Activated naive CD4-positive, alpha-beta T cell treated with anti-CD3 and anti-CD28 coated beads for 36 hours (primary cell): ENCODE measurements around the gene IPCEF1. TPM values are rescaled to one million over a fixed set of nuclear protein-coding genes. Genes with fewer than 3 reads are reported as not detected.

Experiments used
- CTCF ChIA-PET: fragments of 350-600 bp; sonication (Branson Sonifier 250); formaldehyde crosslinking; loops from one replicate; lab custom pipeline; 2021; ENCODE audit warnings: antibody characterized with exemption; lab: Charles Lee
- DNase-seq: peaks from one replicate; pipeline ENCODE4 v3.0.0-alpha.2; 2020
- H3K27ac Mint-ChIP-seq: one replicate; pipeline ENCODE4 v1.8.0; 2021; ENCODE audit warnings: mild to moderate bottlenecking, mixed read lengths
- H3K27me3 Mint-ChIP-seq: one replicate; pipeline ENCODE4 v1.8.0; 2021; ENCODE audit warnings: low read depth, mixed read lengths
- H3K36me3 Mint-ChIP-seq: one replicate; pipeline ENCODE4 v1.8.0; 2021; ENCODE audit warnings: low read depth, mixed read lengths
- H3K4me1 Mint-ChIP-seq: one replicate; pipeline ENCODE4 v1.8.0; 2021; ENCODE audit warnings: low read depth, mixed read lengths
- H3K4me3 Mint-ChIP-seq: one replicate; pipeline ENCODE4 v1.8.0; 2021; ENCODE audit warnings: mild to moderate bottlenecking, moderate library complexity, mixed read lengths
- H3K9me3 Mint-ChIP-seq: one replicate; pipeline ENCODE4 v1.8.0; 2021; ENCODE audit warnings: mixed read lengths
- intact Hi-C: fragments of 100-400 bp; cut with micrococcal nuclease; formaldehyde crosslinking; loops from one replicate; pipeline ENCODE4 v1.15.1; 2023
- total RNA-seq, 2 experiments: library from RNA; stranded (reverse); gene quantifications; one replicate each; pipeline ENCODE4 v1.2.3, GENCODE V29; 2021

Gene IPCEF1
- total RNA-seq, 2 experiments from 2014 or later, result 24.4 to 25.2 TPM

- Mint-ChIP-seq H3K4me3 (no peak overlapping the region), H3K27ac (no peak overlapping the region), H3K9me3 (no peaks in the 10 kb centered on the region), H3K27me3 (peaks cover 2% of the 10 kb centered on the region), H3K36me3 (no peaks in the 10 kb centered on the region), H3K4me1 (peaks cover 5% of the 10 kb centered on the region)
- CTCF ChIA-PET, result interaction anchor here (0.9 to 1.2 kb wide), 2 partner anchors 17 to 270 kb away, joined by 4 to 8 read pairs; no protein-coding TSS in a partner anchor
- intact Hi-C loops, result no loop called here
- DNase-seq, result no peak
These were observed 216.7 kb downstream of the IPCEF1 start for GRCh38 chr6:154139892-154140291.

- H3K9me3 Mint-ChIP-seq, result no peaks in the 10 kb centered on the region
- H3K36me3 Mint-ChIP-seq, result no peaks in the 10 kb centered on the region
- CTCF ChIA-PET, result interaction anchor here (0.6 kb wide), 1 partner anchor 180 kb away, joined by 4 read pairs; no protein-coding TSS in a partner anchor
- H3K4me3 Mint-ChIP-seq, result no peak overlapping the region
- H3K27me3 Mint-ChIP-seq, result peaks cover 2% of the 10 kb centered on the region
- peaks cover 5% of the 10 kb centered on the region for H3K4me1 Mint-ChIP-seq
- intact Hi-C loops, result no loop called here
- H3K27ac Mint-ChIP-seq, result no peak overlapping the region
- no peak for DNase-seq
These were observed 217.8 kb downstream of the IPCEF1 start for GRCh38 chr6:154138793-154139192.

GRCh38 chr6:154134471-154135147, 222.0 kb downstream of the IPCEF1 start:
- no peak overlapping the region for H3K4me3 Mint-ChIP-seq
- no peaks in the 10 kb centered on the region for H3K9me3 Mint-ChIP-seq
- no peak overlapping the region for H3K27ac Mint-ChIP-seq
- intact Hi-C loops, result no loop called here
- peaks cover 1% of the 10 kb centered on the region for H3K4me1 Mint-ChIP-seq
- CTCF ChIA-PET, result no interaction called here
- DNase-seq, result no peak
- no peaks in the 10 kb centered on the region for H3K27me3 Mint-ChIP-seq
- H3K36me3 Mint-ChIP-seq, result no peaks in the 10 kb centered on the region

GRCh38 chr6:154127657-154128056, 228.9 kb downstream of the IPCEF1 start:
- Mint-ChIP-seq H3K4me1 (peaks cover 3% of the 10 kb centered on the region), H3K4me3 (no peak overlapping the region), H3K27ac (no peak overlapping the region), H3K9me3 (peaks cover 1% of the 10 kb centered on the region), H3K36me3 (no peaks in the 10 kb centered on the region), H3K27me3 (no peaks in the 10 kb centered on the region)
- no peak for DNase-seq
- intact Hi-C loops, result no loop called here
- CTCF ChIA-PET, result no interaction called here

- no peaks in the 10 kb centered on the region for H3K27me3 Mint-ChIP-seq
- CTCF ChIA-PET, result interaction anchor here (1.6 kb wide), 1 partner anchor 28 kb away, joined by 3 read pairs; no protein-coding TSS in a partner anchor
- DNase-seq, result no peak
- intact Hi-C loops, result no loop called here
- peaks cover 3% of the 10 kb centered on the region for H3K4me1 Mint-ChIP-seq
- H3K4me3 Mint-ChIP-seq, result no peak overlapping the region
- H3K36me3 Mint-ChIP-seq, result no peaks in the 10 kb centered on the region
- H3K9me3 Mint-ChIP-seq, result peaks cover 4% of the 10 kb centered on the region
- H3K27ac Mint-ChIP-seq, result no peak overlapping the region
These were observed 231.2 kb downstream of the IPCEF1 start for GRCh38 chr6:154125421-154125820.

GRCh38 chr6:154123155-154123956, 233.2 kb downstream of the IPCEF1 start:
- CTCF ChIA-PET, result interaction anchor here (0.5 to 1.5 kb wide), 2 partner anchors 125 to 153 kb away, joined by 3 to 4 read pairs; no protein-coding TSS in a partner anchor
- Mint-ChIP-seq H3K27me3 (no peaks in the 10 kb centered on the region), H3K9me3 (peaks cover 4% of the 10 kb centered on the region), H3K36me3 (no peaks in the 10 kb centered on the region), H3K27ac (no peak overlapping the region), H3K4me3 (no peak overlapping the region), H3K4me1 (peaks cover 3% of the 10 kb centered on the region)
- intact Hi-C loops, result no loop called here
- no peak for DNase-seq

GRCh38 chr6:154122195-154122925, 234.2 kb downstream of the IPCEF1 start:
- Mint-ChIP-seq H3K4me3 (no peak overlapping the region), H3K27me3 (no peaks in the 10 kb centered on the region), H3K27ac (no peak overlapping the region), H3K36me3 (no peaks in the 10 kb centered on the region), H3K9me3 (peaks cover 4% of the 10 kb centered on the region), H3K4me1 (peaks cover 3% of the 10 kb centered on the region)
- no peak for DNase-seq
- intact Hi-C loops, result no loop called here
- CTCF ChIA-PET, result no interaction called here

- DNase-seq, result no peak
- H3K27ac Mint-ChIP-seq, result no peak overlapping the region
- H3K4me1 Mint-ChIP-seq, result no peaks in the 10 kb centered on the region
- no peaks in the 10 kb centered on the region for H3K27me3 Mint-ChIP-seq
- CTCF ChIA-PET, result no interaction called here
- H3K36me3 Mint-ChIP-seq, result no peaks in the 10 kb centered on the region
- intact Hi-C loops, result no loop called here
- H3K4me3 Mint-ChIP-seq, result no peak overlapping the region
- H3K9me3 Mint-ChIP-seq, result peaks cover under 1% of the 10 kb centered on the region
These were observed 239.1 kb downstream of the IPCEF1 start for GRCh38 chr6:154117485-154117884.

GRCh38 chr6:154113392-154113791, 243.2 kb downstream of the IPCEF1 start:
- Mint-ChIP-seq H3K4me3 (no peak overlapping the region), H3K9me3 (no peaks in the 10 kb centered on the region), H3K27ac (no peak overlapping the region), H3K27me3 (no peaks in the 10 kb centered on the region), H3K36me3 (no peaks in the 10 kb centered on the region), H3K4me1 (no peaks in the 10 kb centered on the region)
- no peak for DNase-seq
- intact Hi-C loops, result no loop called here
- CTCF ChIA-PET, result no interaction called here

- H3K27ac Mint-ChIP-seq, result no peak overlapping the region
- no peaks in the 10 kb centered on the region for H3K4me1 Mint-ChIP-seq
- no peak for DNase-seq
- CTCF ChIA-PET, result no interaction called here
- no peaks in the 10 kb centered on the region for H3K9me3 Mint-ChIP-seq
- no peak overlapping the region for H3K4me3 Mint-ChIP-seq
- no peaks in the 10 kb centered on the region for H3K36me3 Mint-ChIP-seq
- intact Hi-C loops, result no loop called here
- H3K27me3 Mint-ChIP-seq, result no peaks in the 10 kb centered on the region
These were observed 244.3 kb downstream of the IPCEF1 start for GRCh38 chr6:154112181-154112809.

- H3K9me3 Mint-ChIP-seq, result no peaks in the 10 kb centered on the region
- CTCF ChIA-PET, result no interaction called here
- no peaks in the 10 kb centered on the region for H3K27me3 Mint-ChIP-seq
- H3K27ac Mint-ChIP-seq, result no peak overlapping the region
- DNase-seq, result no peak
- H3K4me3 Mint-ChIP-seq, result no peak overlapping the region
- H3K36me3 Mint-ChIP-seq, result no peaks in the 10 kb centered on the region
- intact Hi-C loops, result no loop called here
- H3K4me1 Mint-ChIP-seq, result no peaks in the 10 kb centered on the region
These were observed 245.6 kb downstream of the IPCEF1 start for GRCh38 chr6:154111025-154111424.

- H3K4me3 Mint-ChIP-seq, result no peak overlapping the region
- CTCF ChIA-PET, result no interaction called here
- peaks cover 5% of the 10 kb centered on the region for H3K27me3 Mint-ChIP-seq
- intact Hi-C loops, result no loop called here
- H3K4me1 Mint-ChIP-seq, result no peaks in the 10 kb centered on the region
- H3K27ac Mint-ChIP-seq, result no peak overlapping the region
- no peaks in the 10 kb centered on the region for H3K9me3 Mint-ChIP-seq
- H3K36me3 Mint-ChIP-seq, result no peaks in the 10 kb centered on the region
- no peak for DNase-seq
These were observed 250.4 kb downstream of the IPCEF1 start for GRCh38 chr6:154106251-154106650.
